ENCODE results near the gene HOXD11. TPM values are rescaled to one million over a fixed set of nuclear protein-coding genes. Genes with fewer than 3 reads are reported as not detected.

The HOXD11 gene
- total and polyA plus RNA-seq, 9 of the 15 experiments (the other 6 are each of a cell fraction or from before 2014, with no cell fraction given): not detected

DNA sequence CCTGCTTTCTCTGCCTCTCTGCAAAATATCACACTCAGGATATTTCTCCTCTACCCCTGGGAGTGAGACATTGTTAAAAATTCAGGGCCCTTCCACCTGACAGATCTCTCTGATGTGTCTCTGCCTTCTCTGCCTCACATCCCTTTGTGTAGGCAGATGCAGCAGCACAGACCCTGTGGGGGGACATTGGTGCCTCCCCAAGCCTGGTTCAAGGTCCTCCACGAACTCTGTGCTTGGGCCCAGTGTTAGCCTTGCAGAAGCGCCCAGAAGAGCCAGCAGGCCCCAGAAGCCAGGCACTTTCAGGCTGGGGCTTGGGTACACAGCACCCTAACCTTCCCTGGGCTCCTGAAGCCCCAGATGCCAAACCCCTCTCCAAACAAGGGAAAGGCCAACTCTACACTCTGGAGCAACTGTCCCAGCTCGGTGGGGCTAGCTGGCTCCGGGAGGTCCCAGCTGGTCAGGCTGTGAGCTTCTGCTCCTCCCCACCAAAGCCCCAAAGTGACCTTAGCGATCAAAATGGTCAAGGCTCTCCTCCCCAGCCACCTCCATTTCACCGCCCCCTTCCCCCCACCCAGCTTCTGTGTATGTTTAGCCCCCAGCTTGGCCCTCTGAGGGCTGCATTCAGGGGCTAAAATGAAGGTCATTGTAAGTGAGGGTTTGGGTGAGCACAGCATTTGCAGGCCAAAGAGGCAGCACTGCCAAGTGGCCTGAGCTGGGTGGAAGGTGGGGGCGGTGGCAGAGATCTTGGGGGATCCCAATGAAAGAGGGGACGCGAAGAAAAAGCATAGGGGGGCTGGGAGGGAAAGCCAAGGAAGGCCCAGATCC, 18.1 kb downstream of the HOXD11 start:
- no peak overlapping the region for H3K27ac ChIP-seq (ENCODE audit: extremely low read depth, low read depth, low read length)
- H3K4me3 ChIP-seq: no peak overlapping the region
- WGBS (ENCODE audit: insufficient coverage, low coverage, missing lambda C conversion rate): 2% methylated on average over 9 of the region's 9 CpGs
- in situ Hi-C loops (cut with MboI): loop anchor here (5.0 to 25.0 kb wide), 4 partner anchors 512 to 1637 kb away; no protein-coding TSS in a partner anchor
- H3K79me2 ChIP-seq (ENCODE audit: control insufficient read depth, insufficient read depth, low read length): no peaks in the 10 kb centered on the region
- H3K36me3 ChIP-seq (ENCODE audit: control insufficient read depth, insufficient read depth, low read length): no peaks in the 10 kb centered on the region
- intact Hi-C loops (cut with micrococcal nuclease): loop anchor here (5.0 kb wide), 2 partner anchors 427 to 687 kb away; no protein-coding TSS in a partner anchor
- no peaks in the 10 kb centered on the region for H3K9me3 ChIP-seq (replicated peaks; ENCODE audit: control insufficient read depth, insufficient read depth, low read depth, low read length)
- no peak overlapping the region for H2AFZ ChIP-seq (ENCODE audit: low read depth, low read length)
- FAIRE-seq (no peak), ATAC-seq (no peak), DNase-seq (ENCODE audit: extremely low read depth in 1 of 4, low spot score in 3 of 4) (no peak)
- peaks cover 72 to 80% of the 10 kb centered on the region in 2 experiments for H3K27me3 ChIP-seq (ENCODE audit: control insufficient read depth in 2 of 2, insufficient read depth in 2 of 2, low read length in 2 of 2)
- CTCF ChIA-PET (ENCODE audit: low intra/inter-chr PET ratio): no interaction called here
- BruUV-seq (replicated peaks): no TSS peak
- 0 out of 2 replicates have a peak, but pooled peaks cover 6% of the 10 kb centered on the region for H4K20me1 ChIP-seq (replicated peaks; ENCODE audit: control insufficient read depth, insufficient read depth, low read length)
- no peak overlapping the region for H3K4me2 ChIP-seq (ENCODE audit: insufficient read depth, low read length)
- no peaks in the 10 kb centered on the region for H3K9me1 ChIP-seq (ENCODE audit: control insufficient read depth, insufficient read depth, low read length)
- POLR2A ChIA-PET: interaction anchor here (0.6 to 1.5 kb wide), 2 partner anchors 325 to 529 kb away, joined by 3 to 5 read pairs; no protein-coding TSS in a partner anchor
- H3K9ac ChIP-seq (ENCODE audit: insufficient read depth in 1 of 2, low read depth in 2 of 2, low read length in 2 of 2): no peak overlapping the region
- peaks cover 0 to 34% of the 10 kb centered on the region in 2 experiments; a peak in 2 of 5 replicates for H3K4me1 ChIP-seq (replicated peaks in 1 of 2; ENCODE audit: control insufficient read depth in 2 of 2, insufficient read depth in 2 of 2, low read length in 2 of 2)
- TF ChIP-seq PRPF4 (IDR thresholded peaks at IDR 0.05; ENCODE audit: insufficient read depth, low read depth, low read length, poor library complexity, severe bottlenecking) (no peak), GABPA (tag; conservative IDR thresholded peaks at IDR 0.05; ENCODE audit: low read depth) (no peak), NR1H2 (CRISPR knock-in tag; IDR thresholded peaks at IDR 0.05) (no peak), XRCC4 (IDR thresholded peaks at IDR 0.05; ENCODE audit: extremely low read depth, insufficient read depth, insufficient read length) (no peak), HNRNPK (IDR thresholded peaks at IDR 0.05; ENCODE audit: low read depth, low read length, poor library complexity, severe bottlenecking) (no peak), RBM22 (IDR thresholded peaks at IDR 0.05; ENCODE audit: low read depth, low read length, poor library complexity, severe bottlenecking) (no peak), ZNF589 (CRISPR knock-in tag; IDR thresholded peaks at IDR 0.05; ENCODE audit: low read depth) (no peak), ZNF444 (CRISPR knock-in tag; IDR thresholded peaks at IDR 0.05) (no peak), ZNF347 (CRISPR knock-in tag; IDR thresholded peaks at IDR 0.05; ENCODE audit: low read depth) (no peak), ESRRB (CRISPR knock-in tag; IDR thresholded peaks at IDR 0.05; ENCODE audit: borderline replicate concordance) (no peak), DDX20 (tag; IDR thresholded peaks at IDR 0.05; ENCODE audit: low read depth) (no peak), RBM25 (IDR thresholded peaks at IDR 0.05; ENCODE audit: low read depth, low read length, severe bottlenecking) (no peak), TBL1XR1 (IDR thresholded peaks at IDR 0.05; ENCODE audit: low read length in 2 of 2) (no peak)
- TF ChIP-seq, protein P1, sequence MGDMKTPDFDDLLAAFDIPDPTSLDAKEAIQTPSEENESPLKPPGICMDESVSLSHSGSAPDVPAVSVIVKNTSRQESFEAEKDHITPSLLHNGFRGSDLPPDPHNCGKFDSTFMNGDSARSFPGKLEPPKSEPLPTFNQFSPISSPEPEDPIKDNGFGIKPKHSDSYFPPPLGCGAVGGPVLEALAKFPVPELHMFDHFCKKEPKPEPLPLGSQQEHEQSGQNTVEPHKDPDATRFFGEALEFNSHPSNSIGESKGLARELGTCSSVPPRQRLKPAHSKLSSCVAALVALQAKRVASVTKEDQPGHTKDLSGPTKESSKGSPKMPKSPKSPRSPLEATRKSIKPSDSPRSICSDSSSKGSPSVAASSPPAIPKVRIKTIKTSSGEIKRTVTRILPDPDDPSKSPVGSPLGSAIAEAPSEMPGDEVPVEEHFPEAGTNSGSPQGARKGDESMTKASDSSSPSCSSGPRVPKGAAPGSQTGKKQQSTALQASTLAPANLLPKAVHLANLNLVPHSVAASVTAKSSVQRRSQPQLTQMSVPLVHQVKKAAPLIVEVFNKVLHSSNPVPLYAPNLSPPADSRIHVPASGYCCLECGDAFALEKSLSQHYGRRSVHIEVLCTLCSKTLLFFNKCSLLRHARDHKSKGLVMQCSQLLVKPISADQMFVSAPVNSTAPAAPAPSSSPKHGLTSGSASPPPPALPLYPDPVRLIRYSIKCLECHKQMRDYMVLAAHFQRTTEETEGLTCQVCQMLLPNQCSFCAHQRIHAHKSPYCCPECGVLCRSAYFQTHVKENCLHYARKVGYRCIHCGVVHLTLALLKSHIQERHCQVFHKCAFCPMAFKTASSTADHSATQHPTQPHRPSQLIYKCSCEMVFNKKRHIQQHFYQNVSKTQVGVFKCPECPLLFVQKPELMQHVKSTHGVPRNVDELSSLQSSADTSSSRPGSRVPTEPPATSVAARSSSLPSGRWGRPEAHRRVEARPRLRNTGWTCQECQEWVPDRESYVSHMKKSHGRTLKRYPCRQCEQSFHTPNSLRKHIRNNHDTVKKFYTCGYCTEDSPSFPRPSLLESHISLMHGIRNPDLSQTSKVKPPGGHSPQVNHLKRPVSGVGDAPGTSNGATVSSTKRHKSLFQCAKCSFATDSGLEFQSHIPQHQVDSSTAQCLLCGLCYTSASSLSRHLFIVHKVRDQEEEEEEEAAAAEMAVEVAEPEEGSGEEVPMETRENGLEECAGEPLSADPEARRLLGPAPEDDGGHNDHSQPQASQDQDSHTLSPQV (IDR thresholded peaks at IDR 0.05): no peak
- TF ChIP-seq, protein P2, sequence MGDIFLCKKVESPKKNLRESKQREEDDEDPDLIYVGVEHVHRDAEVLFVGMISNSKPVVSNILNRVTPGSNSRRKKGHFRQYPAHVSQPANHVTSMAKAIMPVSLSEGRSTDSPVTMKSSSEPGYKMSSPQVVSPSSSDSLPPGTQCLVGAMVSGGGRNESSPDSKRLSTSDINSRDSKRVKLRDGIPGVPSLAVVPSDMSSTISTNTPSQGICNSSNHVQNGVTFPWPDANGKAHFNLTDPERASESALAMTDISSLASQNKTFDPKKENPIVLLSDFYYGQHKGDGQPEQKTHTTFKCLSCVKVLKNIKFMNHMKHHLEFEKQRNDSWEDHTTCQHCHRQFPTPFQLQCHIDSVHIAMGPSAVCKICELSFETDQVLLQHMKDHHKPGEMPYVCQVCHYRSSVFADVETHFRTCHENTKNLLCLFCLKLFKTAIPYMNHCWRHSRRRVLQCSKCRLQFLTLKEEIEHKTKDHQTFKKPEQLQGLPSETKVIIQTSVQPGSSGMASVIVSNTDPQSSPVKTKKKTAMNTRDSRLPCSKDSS (IDR thresholded peaks at IDR 0.05; ENCODE audit: low read depth, partially characterized antibody): no peak

All from K562 (cell line).